ENCODE measurements around the gene STEEP1.
"Not testable (repeated sequence)": the region's sequence is repeated elsewhere in the genome, so short reads cannot be mapped to it uniquely, and the experiment has no call there.

Gene STEEP1

DNA sequence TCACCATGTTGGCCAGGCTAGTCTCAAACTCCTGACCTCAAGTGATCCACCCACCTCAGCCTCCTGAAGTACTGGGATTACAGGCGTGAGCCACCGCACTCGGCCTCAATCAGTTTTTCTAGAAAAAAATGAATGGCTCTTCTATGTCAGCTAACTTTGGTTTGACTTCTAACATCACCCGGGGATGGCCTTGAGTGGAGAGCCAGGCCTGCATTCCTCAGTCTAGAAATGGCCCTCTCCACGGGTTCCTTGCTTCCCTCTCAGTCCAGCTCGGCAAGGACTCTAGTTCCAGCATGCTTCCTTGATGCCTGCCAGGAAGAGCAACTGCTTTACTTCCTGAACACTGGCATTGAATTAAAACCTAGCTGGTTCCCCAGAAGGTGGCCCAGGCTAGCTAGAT is 58.0 kb downstream of the STEEP1 start:
- H3K79me2 ChIP-seq (ENCODE audit: control insufficient read depth, low read length): no peaks in the 10 kb centered on the region
- no peaks in the 10 kb centered on the region for H3K9me3 ChIP-seq (ENCODE audit: control insufficient read depth, insufficient read depth, low read length)

DNA sequence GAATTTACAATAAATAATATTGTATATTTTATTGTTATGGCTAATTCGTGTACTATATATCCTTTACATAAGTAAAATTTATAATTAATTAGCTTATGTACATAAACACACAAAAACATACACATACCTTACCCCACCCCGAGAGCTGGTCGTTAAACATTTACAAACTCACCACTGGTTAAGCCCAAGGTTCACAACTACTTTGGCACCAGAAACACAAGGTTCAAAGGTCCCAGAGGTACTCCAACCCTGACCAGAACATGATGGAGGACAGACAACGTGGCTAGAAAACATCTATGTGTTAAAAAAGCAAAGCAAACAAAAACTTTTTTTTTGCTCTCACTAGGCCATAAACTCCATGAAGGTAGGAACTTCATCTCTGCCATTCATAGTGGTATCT is 59.3 kb downstream of the STEEP1 start:
- Histone ChIP-seq H3K79me2 (ENCODE audit: control insufficient read depth, low read length) (no peaks in the 10 kb centered on the region), H3K36me3 (ENCODE audit: control insufficient read depth, low read length) (no peaks in the 10 kb centered on the region), H3K4me2 (ENCODE audit: low read length) (no peak overlapping the region), H3F3A (ENCODE audit: control insufficient read depth, insufficient read depth) (no peaks in the 10 kb centered on the region), H3K4me1 (ENCODE audit: control insufficient read depth, low read length) (peaks cover 11% of the 10 kb centered on the region), H3K9me3 (ENCODE audit: control insufficient read depth, insufficient read depth, low read length) (no peaks in the 10 kb centered on the region), H3K27me3 (ENCODE audit: control insufficient read depth, low read length) (no peaks in the 10 kb centered on the region), H3K4me3 (ENCODE audit: low read length) (no peak overlapping the region), H4K20me1 (ENCODE audit: control insufficient read depth, insufficient read depth, low read depth, low read length) (no peaks in the 10 kb centered on the region), H3K27ac (ENCODE audit: low read depth, low read length) (no peak overlapping the region), H3K9me2 (replicated peaks; ENCODE audit: control insufficient read depth, low read length) (no peaks in the 10 kb centered on the region)
- TF ChIP-seq, protein P1, sequence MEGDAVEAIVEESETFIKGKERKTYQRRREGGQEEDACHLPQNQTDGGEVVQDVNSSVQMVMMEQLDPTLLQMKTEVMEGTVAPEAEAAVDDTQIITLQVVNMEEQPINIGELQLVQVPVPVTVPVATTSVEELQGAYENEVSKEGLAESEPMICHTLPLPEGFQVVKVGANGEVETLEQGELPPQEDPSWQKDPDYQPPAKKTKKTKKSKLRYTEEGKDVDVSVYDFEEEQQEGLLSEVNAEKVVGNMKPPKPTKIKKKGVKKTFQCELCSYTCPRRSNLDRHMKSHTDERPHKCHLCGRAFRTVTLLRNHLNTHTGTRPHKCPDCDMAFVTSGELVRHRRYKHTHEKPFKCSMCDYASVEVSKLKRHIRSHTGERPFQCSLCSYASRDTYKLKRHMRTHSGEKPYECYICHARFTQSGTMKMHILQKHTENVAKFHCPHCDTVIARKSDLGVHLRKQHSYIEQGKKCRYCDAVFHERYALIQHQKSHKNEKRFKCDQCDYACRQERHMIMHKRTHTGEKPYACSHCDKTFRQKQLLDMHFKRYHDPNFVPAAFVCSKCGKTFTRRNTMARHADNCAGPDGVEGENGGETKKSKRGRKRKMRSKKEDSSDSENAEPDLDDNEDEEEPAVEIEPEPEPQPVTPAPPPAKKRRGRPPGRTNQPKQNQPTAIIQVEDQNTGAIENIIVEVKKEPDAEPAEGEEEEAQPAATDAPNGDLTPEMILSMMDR (IDR thresholded peaks at IDR 0.05; ENCODE audit: low read depth, low read length, poor library complexity, severe bottlenecking): no peak
- TF ChIP-seq EZH2phosphoT487 (IDR thresholded peaks at IDR 0.05; ENCODE audit: borderline replicate concordance, low read length): no peak

More for the DNA sequence above, 58.0 kb downstream of the STEEP1 start:
- no peaks in the 10 kb centered on the region for H3K27me3 ChIP-seq (ENCODE audit: control insufficient read depth, low read length)
- H3K4me1 ChIP-seq (ENCODE audit: control insufficient read depth, low read length): peaks cover 5% of the 10 kb centered on the region
- TF ChIP-seq, protein P1 (IDR thresholded peaks at IDR 0.05; ENCODE audit: low read depth, low read length, poor library complexity, severe bottlenecking): no peak
- TF ChIP-seq EZH2phosphoT487 (IDR thresholded peaks at IDR 0.05; ENCODE audit: borderline replicate concordance, low read length): no peak
- no peaks in the 10 kb centered on the region for H3K36me3 ChIP-seq (ENCODE audit: control insufficient read depth, low read length)
- no peak overlapping the region for H3K4me2 ChIP-seq (ENCODE audit: low read length)
- no peak overlapping the region for H3K4me3 ChIP-seq (ENCODE audit: low read length)
- H3K27ac ChIP-seq (ENCODE audit: low read depth, low read length): no peak overlapping the region
- H4K20me1 ChIP-seq (ENCODE audit: control insufficient read depth, insufficient read depth, low read depth, low read length): no peaks in the 10 kb centered on the region
- H3K9me2 ChIP-seq (replicated peaks; ENCODE audit: control insufficient read depth, low read length): no peaks in the 10 kb centered on the region
- H3F3A ChIP-seq (ENCODE audit: control insufficient read depth, insufficient read depth): no peaks in the 10 kb centered on the region

DNA sequence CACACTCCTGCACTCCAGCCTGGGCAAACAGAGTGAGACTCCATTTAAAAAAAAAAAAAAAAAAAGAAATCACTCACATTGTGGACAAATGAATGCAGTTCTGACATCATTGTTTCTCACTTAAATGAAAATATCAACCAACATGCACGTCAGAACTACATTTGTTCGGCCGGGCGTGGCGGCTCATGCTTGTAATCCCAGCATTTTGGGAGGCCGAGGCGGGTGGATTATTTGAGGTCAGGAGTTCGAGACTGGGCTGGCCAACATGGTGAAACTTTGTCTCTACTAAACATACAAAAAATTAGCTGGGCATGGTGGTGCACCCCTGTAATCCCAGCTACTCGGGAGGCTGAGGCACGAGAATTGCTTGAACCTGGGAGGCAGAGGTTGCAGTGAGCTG is 60.1 kb downstream of the STEEP1 start:
- H3K4me1 ChIP-seq (ENCODE audit: control insufficient read depth, low read length): peaks cover 16% of the 10 kb centered on the region
- H3K27me3 ChIP-seq (ENCODE audit: control insufficient read depth, low read length); H3K9me2 ChIP-seq (replicated peaks; ENCODE audit: control insufficient read depth, low read length); H3K36me3 ChIP-seq (ENCODE audit: control insufficient read depth, low read length); H3K79me2 ChIP-seq (ENCODE audit: control insufficient read depth, low read length); H3K4me3 ChIP-seq (ENCODE audit: low read length); H3K9me3 ChIP-seq (ENCODE audit: control insufficient read depth, insufficient read depth, low read length); H4K20me1 ChIP-seq (ENCODE audit: control insufficient read depth, insufficient read depth, low read depth, low read length); H3K4me2 ChIP-seq (ENCODE audit: low read length); H3F3A ChIP-seq (ENCODE audit: control insufficient read depth, insufficient read depth); H3K27ac ChIP-seq (ENCODE audit: low read depth, low read length): not testable (repeated sequence)

DNA sequence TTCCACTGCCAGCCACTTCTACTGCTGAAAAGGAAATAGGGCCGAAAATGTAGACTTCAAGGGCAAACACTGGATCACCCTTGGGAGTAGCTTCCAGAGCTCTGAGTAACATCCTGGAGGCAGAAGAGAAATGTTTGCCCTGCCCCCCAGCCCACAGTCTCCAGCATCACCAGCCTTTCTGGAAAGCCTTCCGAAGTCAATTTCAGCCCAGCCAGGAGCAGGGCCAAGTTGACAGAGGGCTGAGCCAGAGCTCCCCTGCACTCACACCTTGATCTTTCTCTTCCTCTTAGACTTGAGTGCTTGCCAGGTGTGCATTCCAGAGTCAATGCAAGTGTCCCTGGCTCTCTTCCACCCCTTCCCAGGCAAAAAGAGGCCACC is 61.7 kb downstream of the STEEP1 start:
- Histone ChIP-seq H3K4me1 (ENCODE audit: control insufficient read depth, low read length) (peaks cover 16% of the 10 kb centered on the region), H3K36me3 (ENCODE audit: control insufficient read depth, low read length) (no peaks in the 10 kb centered on the region), H3F3A (ENCODE audit: control insufficient read depth, insufficient read depth) (no peaks in the 10 kb centered on the region), H3K27me3 (ENCODE audit: control insufficient read depth, low read length) (no peaks in the 10 kb centered on the region), H3K9me2 (replicated peaks; ENCODE audit: control insufficient read depth, low read length) (no peaks in the 10 kb centered on the region), H3K9me3 (ENCODE audit: control insufficient read depth, insufficient read depth, low read length) (no peaks in the 10 kb centered on the region), H3K27ac (ENCODE audit: low read depth, low read length) (no peak overlapping the region), H3K4me2 (ENCODE audit: low read length) (no peak overlapping the region), H3K79me2 (ENCODE audit: control insufficient read depth, low read length) (no peaks in the 10 kb centered on the region), H3K4me3 (ENCODE audit: low read length) (no peak overlapping the region), H4K20me1 (ENCODE audit: control insufficient read depth, insufficient read depth, low read depth, low read length) (no peaks in the 10 kb centered on the region)
- no peak for TF ChIP-seq EZH2phosphoT487 (IDR thresholded peaks at IDR 0.05; ENCODE audit: borderline replicate concordance, low read length)
- TF ChIP-seq, protein P1 (IDR thresholded peaks at IDR 0.05; ENCODE audit: low read depth, low read length, poor library complexity, severe bottlenecking): no peak
